DND-41 (cell line): ENCODE measurements around the gene ERVFRD-1.

ENCODE experiments used
- ATAC-seq: fragments of 200-7000 bp; cut with Tn5 transposase; 3 replicates; pipeline ENCODE4 v1.9.1; 2021; ENCODE audit warnings: low read depth; ENCODE audit not compliant: insufficient read depth
- DNase-seq: peaks from one replicate; pipeline ENCODE4 v3.0.0-alpha.2; 2020
- H2AFZ ChIP-seq: 2 replicates; pipeline ENCODE4 v1.6.0; 2012; ENCODE audit warnings: low read depth, low read length
- H3K27ac ChIP-seq: 2 replicates; pipeline ENCODE4 v1.5.1; 2012; ENCODE audit warnings: low read length, inconsistent platforms
- H3K27me3 ChIP-seq: fragments of 200-600 bp; sonication (generic); 2 replicates; pipeline ENCODE4 v1.6.0; 2012; ENCODE audit warnings: low read length, mild to moderate bottlenecking, inconsistent platforms; ENCODE audit not compliant: insufficient read depth, poor library complexity
- H3K36me3 ChIP-seq: 2 replicates; pipeline ENCODE4 v1.5.1; 2012; ENCODE audit warnings: low read length, inconsistent platforms; ENCODE audit not compliant: insufficient read depth
- H3K4me1 ChIP-seq: 2 replicates; pipeline ENCODE4 v1.5.1; 2012; ENCODE audit warnings: mild to moderate bottlenecking, low read length; ENCODE audit not compliant: insufficient read depth
- H3K4me2 ChIP-seq: 2 replicates; pipeline ENCODE4 v1.6.0; 2012; ENCODE audit warnings: mild to moderate bottlenecking, moderate library complexity, low read length, inconsistent platforms; ENCODE audit not compliant: insufficient read depth
- H3K4me3 ChIP-seq, 2 experiments: fragments of 200-600 bp in 1 of 2; shearing (Covaris generic) in 1 of 2; 2 replicates each; pipeline ENCODE4 v1.5.1; 2012 to 2016; ENCODE audit warnings: inconsistent platforms in 2 of 2, low read length in 2 of 2, mild to moderate bottlenecking in 2 of 2, low read depth in 1 of 2, moderate library complexity in 1 of 2
- H3K79me2 ChIP-seq: 2 replicates; pipeline ENCODE4 v1.6.0; 2012; ENCODE audit warnings: low read length, inconsistent platforms; ENCODE audit not compliant: insufficient read depth
- H3K9ac ChIP-seq: 2 replicates; pipeline ENCODE4 v1.6.0; 2012; ENCODE audit warnings: low read depth, mild to moderate bottlenecking, inconsistent platforms, low read length, moderate library complexity
- H3K9me3 ChIP-seq: 2 replicates; pipeline ENCODE4 v1.5.1; 2012; ENCODE audit warnings: low read length, moderate library complexity, mild to moderate bottlenecking, inconsistent platforms; ENCODE audit not compliant: insufficient read depth, severe bottlenecking
- H4K20me1 ChIP-seq: 2 replicates; pipeline ENCODE4 v1.6.0; 2012; ENCODE audit warnings: low read length; ENCODE audit not compliant: insufficient read depth
- EZH2 ChIP-seq: IDR thresholded peaks from 3 replicates; pipeline ENCODE4 v1.6.1; 2012; ENCODE audit warnings: borderline replicate concordance, low read depth, mild to moderate bottlenecking, moderate library complexity, low read length, inconsistent platforms; ENCODE audit not compliant: severe bottlenecking
- TF ChIP-seq, protein P1 (sequence below): IDR thresholded peaks from 2 replicates; pipeline ENCODE4 v1.5.1; 2012; ENCODE audit warnings: borderline replicate concordance, low read length, moderate library complexity, mild to moderate bottlenecking; ENCODE audit not compliant: poor library complexity, severe bottlenecking; ENCODE audit errors: extremely low read depth

The ERVFRD-1 gene

DNA sequence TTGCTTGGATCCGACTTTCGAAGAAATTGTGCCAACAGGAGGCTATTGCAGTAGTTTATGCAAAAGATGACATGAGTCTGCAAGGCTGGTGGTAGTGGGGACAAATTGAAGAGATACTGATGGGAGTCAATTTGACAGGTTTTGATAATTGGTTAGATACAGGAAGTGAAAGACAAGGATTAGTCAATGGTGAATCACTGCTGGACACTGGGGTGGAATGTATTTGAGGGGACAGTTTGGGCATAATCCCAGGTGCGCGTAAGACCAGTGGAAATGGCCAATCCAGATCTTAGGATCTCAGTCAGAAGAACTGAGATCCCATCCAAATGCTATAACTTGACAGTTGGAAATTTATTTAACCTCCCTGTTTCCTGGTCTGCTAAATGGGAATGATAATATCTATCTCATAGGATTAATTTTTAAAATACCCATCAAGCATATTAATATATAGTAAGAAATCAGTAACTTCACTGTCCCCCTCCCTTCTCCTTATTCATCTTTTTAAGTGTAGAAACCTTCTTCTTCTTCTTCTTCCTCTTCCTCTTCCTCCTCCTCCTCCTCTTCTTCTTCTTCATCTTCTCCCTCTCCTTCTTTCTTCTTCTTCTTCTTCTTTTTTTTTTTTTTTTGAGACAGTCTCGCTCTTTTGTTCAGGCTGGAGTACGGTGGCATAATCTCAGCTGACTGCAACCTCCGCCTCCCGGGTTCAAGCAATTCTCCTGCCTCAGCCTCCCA, 30.9 kb upstream of the ERVFRD-1 start:
- no peaks in the 10 kb centered on the region for H3K36me3 ChIP-seq
- 0 out of 2 replicates have a peak, but pooled peaks cover 3% of the 10 kb centered on the region for H3K4me1 ChIP-seq
- no peaks in the 10 kb centered on the region for H3K79me2 ChIP-seq
- H3K27ac ChIP-seq, result no peak overlapping the region
- ATAC-seq, result no peak
- no peak overlapping the region for H3K9ac ChIP-seq
- no peak overlapping the region for H3K4me2 ChIP-seq
- H2AFZ ChIP-seq, result no peak overlapping the region
- DNase-seq, result no peak
- TF ChIP-seq, protein P1, sequence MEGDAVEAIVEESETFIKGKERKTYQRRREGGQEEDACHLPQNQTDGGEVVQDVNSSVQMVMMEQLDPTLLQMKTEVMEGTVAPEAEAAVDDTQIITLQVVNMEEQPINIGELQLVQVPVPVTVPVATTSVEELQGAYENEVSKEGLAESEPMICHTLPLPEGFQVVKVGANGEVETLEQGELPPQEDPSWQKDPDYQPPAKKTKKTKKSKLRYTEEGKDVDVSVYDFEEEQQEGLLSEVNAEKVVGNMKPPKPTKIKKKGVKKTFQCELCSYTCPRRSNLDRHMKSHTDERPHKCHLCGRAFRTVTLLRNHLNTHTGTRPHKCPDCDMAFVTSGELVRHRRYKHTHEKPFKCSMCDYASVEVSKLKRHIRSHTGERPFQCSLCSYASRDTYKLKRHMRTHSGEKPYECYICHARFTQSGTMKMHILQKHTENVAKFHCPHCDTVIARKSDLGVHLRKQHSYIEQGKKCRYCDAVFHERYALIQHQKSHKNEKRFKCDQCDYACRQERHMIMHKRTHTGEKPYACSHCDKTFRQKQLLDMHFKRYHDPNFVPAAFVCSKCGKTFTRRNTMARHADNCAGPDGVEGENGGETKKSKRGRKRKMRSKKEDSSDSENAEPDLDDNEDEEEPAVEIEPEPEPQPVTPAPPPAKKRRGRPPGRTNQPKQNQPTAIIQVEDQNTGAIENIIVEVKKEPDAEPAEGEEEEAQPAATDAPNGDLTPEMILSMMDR, result no peak
- no peak for TF ChIP-seq EZH2
- no peaks in the 10 kb centered on the region for H3K27me3 ChIP-seq
- no peaks in the 10 kb centered on the region; the same call in 1 of the 2 replicates for H4K20me1 ChIP-seq
- no peak overlapping the region for H3K4me3 ChIP-seq
- H3K9me3 ChIP-seq, result no peaks in the 10 kb centered on the region

DNA sequence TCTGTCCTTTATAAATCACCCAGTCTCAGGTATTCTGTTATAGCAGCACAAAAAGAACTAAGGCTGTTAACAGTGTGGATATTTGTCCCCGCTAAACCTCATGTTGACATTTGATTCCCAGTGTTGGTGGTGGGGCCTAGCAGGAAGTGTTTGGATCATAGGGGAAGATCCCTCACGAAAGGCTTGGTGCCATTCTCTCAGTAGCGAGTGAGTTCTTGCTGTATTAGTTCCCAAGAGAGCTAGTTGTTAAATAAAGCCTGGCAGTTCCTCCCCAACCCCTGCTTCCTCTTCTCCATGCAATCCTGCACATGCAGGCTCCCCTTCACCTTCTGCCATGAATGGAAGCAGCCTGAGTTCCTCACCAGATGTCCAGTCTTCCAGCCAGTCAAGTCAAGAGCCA, 29.8 kb upstream of the ERVFRD-1 start:
- 0 out of 2 replicates have a peak, but pooled peaks cover 3% of the 10 kb centered on the region for H3K4me1 ChIP-seq
- H3K36me3 ChIP-seq, result no peaks in the 10 kb centered on the region
- no peak for ATAC-seq
- H2AFZ ChIP-seq, result no peak overlapping the region
- H3K79me2 ChIP-seq, result no peaks in the 10 kb centered on the region
- H3K4me2 ChIP-seq, result no peak overlapping the region
- no peak overlapping the region for H3K4me3 ChIP-seq
- no peak for TF ChIP-seq EZH2
- TF ChIP-seq, protein P1, result no peak
- H4K20me1 ChIP-seq, result no peaks in the 10 kb centered on the region; the same call in 1 of the 2 replicates
- DNase-seq, result no peak
- H3K27ac ChIP-seq, result no peak overlapping the region
- H3K9me3 ChIP-seq, result no peaks in the 10 kb centered on the region
- no peak overlapping the region for H3K9ac ChIP-seq
- H3K27me3 ChIP-seq, result no peaks in the 10 kb centered on the region

DNA sequence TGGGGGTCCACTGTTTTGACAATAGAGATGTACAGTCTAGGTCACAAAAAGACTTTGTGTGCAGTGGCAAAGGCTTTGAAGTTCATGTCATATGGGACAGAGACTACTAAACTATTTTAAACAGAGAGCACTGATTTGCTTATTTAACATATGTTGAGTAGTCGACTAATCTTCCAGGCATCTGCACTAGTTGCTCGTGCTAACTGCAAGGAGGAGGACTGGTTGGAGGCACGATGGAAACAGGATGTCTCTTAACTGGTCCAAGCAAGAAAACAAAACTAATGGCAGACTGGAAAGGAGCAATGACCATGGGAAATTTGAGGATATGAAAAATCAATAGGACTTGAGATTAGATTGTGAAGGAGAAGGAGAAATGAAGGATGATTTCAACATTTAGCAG, 28.5 kb upstream of the ERVFRD-1 start:
- Histone ChIP-seq H3K27me3 (no peaks in the 10 kb centered on the region), H3K9ac (no peak overlapping the region), H3K4me3 (no peak overlapping the region), H2AFZ (no peak overlapping the region), H4K20me1 (no peaks in the 10 kb centered on the region; the same call in 1 of the 2 replicates), H3K4me2 (no peak overlapping the region), H3K27ac (no peak overlapping the region), H3K4me1 (0 out of 2 replicates have a peak, but pooled peaks cover 3% of the 10 kb centered on the region), H3K36me3 (peaks cover 9% of the 10 kb centered on the region), H3K9me3 (no peaks in the 10 kb centered on the region), H3K79me2 (no peaks in the 10 kb centered on the region)
- ATAC-seq (no peak), DNase-seq (no peak)
- TF ChIP-seq EZH2, result no peak
- TF ChIP-seq, protein P1, result no peak
